Measurements from ENCODE around the gene SDHC. TPM values are rescaled to one million over a fixed set of nuclear protein-coding genes. Genes with fewer than 3 reads are reported as not detected.

The SDHC gene
- total RNA-seq (2014; rRNA removed; shearing (Covaris generic)): 16.1 and 67.9 TPM in 2 replicates
- polyA plus RNA-seq (2015; cell fraction: cytosol; rRNA removed): 316 and 400 TPM in 2 replicates
- polyA plus RNA-seq (2015; cell fraction: nucleus; rRNA removed): 152 and 202 TPM in 2 replicates

DNA sequence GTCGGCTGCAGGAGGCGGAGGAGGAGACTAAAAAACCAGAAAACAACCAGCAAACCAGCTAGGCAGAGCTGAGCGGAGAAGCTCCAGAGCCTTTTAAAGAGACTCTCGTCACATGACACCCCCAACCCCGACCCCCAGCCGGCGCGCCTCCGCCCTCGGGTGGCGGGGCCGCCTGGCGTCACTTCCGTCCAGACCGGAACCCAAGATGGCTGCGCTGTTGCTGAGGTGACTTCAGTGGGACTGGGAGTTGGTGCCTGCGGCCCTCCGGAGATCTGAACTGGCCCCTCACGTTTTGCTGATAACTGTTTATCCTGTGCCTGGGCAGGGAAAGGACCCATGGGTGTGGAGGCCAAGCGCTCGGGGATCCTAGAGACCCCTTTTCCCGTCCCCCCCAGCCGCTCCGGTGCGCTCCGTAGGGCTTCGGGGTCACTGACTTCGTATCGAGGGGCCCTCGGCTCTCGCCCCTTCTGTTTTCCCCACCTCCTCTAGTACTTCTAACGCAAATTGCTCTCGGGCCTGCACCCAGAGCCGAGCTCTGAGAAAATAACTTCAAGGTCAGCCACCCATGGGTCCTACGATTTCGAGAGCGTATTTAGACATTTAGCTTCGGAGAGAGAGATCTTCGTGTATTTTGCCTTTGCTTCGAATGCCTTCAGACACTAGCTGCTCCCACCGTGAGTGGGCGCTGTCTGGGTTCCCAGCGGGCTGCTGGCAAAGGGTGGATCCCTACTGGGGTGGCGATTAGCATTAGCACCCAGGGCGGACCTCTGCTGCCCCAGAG, at the start of gene SDHC:
Gene SDHC (plus strand): TSS at position 181 of the 781 bp plus-strand sequence. CDS start 25 bp downstream, at position 206.
- peak; percentile 80 for DNase-seq (ENCODE audit: low read depth)

- DNase-seq (ENCODE audit: low read depth): no peak
Measured at GRCh38 chr1:161265305-161265704, 48.9 kb upstream of the SDHC start.

DNA sequence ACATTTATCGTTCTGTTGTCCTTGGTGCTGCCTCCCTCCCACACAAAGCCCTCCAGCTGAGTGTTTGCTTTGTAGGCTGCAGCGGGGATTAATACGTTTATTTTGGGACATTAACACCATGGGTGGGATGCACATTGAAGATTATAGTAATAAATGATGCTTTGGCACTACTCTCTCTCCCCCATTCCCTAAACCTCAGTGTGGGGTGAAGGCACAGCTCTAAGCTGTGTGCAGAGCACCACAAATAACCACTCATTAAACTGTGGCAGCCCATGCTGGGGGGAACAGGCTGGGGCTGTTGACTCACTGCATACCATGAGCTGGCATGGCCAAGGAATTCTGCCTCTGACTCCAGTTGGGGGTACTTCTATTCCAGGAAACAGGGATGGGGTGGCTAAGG, 48.0 kb upstream of the SDHC start:
- DNase-seq (ENCODE audit: low read depth): peak; percentile 47

GRCh38 chr1:161266836-161267235, 47.3 kb upstream of the SDHC start:
- DNase-seq (ENCODE audit: low read depth): no peak

DNA sequence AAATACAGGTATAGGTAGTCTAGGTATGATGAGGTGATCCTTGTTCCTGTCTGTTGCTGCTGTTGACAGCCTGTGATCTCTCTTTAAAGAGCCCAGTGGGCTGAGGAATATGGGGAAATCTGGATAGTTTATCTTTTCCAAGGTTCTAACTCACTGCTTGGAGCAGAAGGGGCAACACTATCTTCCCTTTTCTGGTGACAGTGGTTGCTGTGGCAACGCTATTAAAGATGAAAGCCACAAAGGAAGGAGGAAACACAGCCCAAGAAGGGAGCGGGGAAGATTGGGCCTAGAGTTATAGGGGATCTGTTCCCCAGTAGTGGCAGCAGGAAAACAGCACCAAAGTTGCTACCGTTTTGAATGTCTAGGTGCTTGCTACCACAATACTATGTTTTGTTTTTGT, 46.9 kb upstream of the SDHC start:
- no peak for DNase-seq (ENCODE audit: low read depth)

GRCh38 chr1:161273402-161273801, 40.8 kb upstream of the SDHC start:
- no peak for DNase-seq (ENCODE audit: low read depth)

- no peak for DNase-seq (ENCODE audit: low read depth)
Measured at GRCh38 chr1:161274874-161275273, 39.3 kb upstream of the SDHC start.

DNA sequence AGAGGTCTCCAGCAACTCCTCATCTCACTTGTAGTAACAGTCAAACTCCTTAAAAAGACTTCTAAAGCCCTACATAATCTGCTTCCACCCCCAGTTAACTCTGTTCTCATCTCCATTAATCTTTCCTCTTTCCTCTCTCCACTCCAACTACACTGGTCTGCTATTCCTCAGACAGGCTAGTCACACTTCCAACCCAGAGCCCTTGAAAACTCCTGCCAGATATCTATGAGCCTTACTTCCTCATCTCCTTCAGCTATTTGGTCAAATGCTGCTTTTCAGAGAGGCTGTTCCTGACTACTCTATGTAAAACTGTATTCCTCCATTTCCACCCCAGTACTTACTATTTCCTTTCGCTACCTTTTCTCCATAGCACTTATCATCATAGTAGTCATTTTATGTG, 31.2 kb upstream of the SDHC start:
- DNase-seq (ENCODE audit: low read depth): no peak

DNA sequence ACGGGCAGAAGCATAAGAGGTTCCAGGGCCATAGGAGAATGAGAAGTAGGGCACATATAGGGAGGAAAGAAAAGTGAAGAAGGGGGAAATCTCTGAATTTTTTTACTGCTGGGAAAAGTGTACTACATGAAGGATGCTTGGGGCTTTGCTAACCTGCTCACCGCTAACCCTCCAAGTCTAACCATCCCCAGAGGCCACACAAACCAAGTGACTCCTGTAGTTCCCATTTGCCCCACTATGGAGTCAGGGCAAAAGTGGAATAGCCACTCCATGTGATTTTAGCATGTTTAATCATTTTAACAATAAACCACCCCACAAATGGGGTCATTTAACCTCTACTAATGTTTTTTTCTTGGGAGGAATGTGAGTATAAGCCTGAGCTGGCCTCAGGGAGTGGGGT, 29.1 kb upstream of the SDHC start:
- no peak for DNase-seq (ENCODE audit: low read depth)

DNA sequence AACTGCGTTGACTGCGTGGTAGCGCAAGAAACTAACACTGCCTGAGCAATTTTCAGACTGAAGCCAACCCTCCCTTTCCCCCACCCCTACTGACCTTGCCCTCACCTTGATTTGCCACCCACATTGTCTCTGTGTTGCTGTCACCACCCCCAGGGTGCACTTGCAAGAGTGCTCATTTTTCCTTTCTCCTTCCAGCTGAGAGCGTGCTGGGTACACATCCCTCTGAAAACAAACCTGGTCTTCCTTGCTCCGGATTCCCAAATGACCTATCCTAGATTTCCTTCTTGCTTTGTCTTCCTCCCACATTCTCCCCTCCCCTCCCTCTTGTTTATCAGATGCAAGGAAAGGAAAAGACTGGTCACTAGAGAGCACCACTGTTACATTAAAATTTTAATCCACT, 28.7 kb upstream of the SDHC start:
- DNase-seq (ENCODE audit: low read depth): no peak

- no peak for DNase-seq (ENCODE audit: low read depth)
Measured at GRCh38 chr1:161287482-161288054, 26.6 kb upstream of the SDHC start.

DNA sequence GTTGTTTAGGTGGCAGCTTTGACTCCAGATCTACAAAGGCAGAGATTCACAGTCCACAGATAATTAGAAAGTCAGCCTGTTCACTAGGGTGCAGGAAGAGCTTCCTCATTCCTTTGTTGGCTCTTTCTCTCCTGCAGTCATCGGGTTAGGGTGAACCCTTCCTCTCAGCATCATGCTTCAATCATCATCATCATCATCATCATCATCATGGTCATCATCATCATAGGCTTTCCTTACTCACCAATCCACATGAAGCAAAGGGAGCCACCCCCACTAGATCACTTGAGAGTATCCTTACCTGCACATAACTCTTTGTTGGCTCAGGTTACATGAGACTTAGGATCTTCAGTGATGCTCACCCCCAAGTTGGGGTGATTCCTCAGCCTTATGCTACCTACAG, 23.4 kb upstream of the SDHC start:
- no peak for DNase-seq (ENCODE audit: low read depth)

- DNase-seq (ENCODE audit: low read depth): no peak
Measured at GRCh38 chr1:161297415-161297814, 16.8 kb upstream of the SDHC start.

DNA sequence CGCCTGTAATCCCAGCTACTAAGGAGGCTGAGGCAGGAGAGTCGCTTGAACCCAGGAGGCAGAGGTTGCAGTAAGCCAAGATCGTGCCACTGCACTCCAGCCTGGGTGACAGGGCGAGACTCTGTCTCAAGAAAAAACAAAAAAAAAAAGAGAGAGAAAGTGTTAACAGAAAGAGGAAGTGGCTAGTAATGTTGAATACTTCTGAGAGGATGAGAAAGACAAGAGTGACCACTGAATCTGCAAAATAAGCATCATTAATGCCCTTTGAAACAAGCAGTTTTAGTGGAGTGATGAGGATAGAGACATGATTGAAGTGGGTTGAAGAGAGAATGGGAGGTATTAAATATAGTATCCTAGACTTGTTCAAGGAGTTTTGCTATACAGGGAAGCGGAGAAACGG, 16.1 kb upstream of the SDHC start:
- no peak for DNase-seq (ENCODE audit: low read depth)

GRCh38 chr1:161299347-161299746, 14.8 kb upstream of the SDHC start:
- DNase-seq (ENCODE audit: low read depth): no peak

GRCh38 chr1:161300478-161300877, 13.7 kb upstream of the SDHC start:
- no peak for DNase-seq (ENCODE audit: low read depth)

DNA sequence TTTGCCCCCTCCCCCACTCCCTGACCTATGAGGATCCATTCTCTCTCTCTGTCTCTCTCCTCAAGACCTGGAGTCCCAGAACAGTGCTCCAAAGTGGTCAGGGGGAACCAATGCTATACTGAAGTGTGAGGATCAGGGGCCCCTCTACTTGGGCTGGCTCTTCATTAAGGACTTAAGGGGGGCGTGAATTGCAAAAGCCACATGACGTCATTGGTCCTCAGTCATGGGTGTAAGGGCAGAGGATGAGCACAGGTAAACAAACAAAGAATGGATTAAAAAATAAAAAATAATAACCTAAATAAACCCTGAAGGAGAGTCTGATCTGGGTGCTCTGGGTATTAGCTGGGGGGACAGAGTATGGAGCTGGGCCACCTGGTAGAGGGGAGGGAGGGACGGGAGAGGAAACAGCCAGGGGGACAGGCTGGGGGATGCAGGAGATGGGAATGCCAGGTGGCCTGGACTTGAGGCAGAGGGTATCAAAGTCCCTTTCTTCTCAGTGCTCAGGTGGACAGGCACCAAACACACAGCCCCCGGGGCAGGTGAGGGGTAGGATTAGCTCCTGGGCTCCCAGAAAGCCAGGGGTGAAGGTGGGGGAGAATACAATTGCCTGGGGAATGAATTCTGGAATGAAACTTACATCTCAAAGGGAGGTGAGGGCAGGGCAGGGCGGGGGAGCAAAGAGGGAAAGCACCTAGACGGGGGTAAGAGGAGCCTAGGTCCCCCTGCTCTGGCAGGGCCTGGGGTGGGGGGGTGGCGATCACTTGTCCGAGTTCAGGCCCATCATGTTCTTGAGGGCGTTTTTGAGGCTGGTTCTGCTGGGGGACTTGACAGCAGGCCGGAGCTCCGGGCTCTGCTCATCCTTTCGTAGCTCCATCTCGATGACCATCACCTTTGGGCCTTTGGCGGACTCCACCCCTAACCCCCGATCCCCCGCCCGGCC, 9.0 kb upstream of the SDHC start:
- DNase-seq (ENCODE audit: low read depth): no peak

- DNase-seq (ENCODE audit: low read depth): no peak
Measured at GRCh38 chr1:161305867-161306519, 8.2 kb upstream of the SDHC start.

DNA sequence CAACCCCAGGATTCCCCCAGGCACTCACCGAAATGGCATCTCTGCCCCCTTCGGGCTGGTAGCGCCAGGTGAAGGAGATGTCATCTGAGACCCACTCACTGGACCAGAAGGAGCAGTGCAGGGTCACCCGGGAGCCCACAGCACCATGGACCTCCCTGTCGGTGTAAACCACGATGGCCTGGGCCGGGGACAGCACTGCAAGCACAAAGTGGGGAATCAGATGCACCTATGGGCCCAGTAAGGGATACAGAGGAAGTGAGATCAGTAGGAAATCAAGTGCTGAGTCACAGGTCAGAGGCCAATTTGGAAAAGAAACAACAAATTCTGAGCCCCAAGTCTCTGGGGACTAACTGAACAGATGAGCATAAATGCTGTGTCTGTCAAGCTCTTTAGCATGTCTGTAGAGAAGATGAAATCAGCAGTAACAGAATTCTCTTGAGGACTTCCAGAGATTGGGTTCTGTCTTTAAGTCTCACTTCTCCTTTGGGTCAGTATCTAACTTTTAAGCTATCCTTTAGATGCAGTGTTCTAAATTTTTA, 6.9 kb upstream of the SDHC start:
- peak; percentile 47 for DNase-seq (ENCODE audit: low read depth)

DNA sequence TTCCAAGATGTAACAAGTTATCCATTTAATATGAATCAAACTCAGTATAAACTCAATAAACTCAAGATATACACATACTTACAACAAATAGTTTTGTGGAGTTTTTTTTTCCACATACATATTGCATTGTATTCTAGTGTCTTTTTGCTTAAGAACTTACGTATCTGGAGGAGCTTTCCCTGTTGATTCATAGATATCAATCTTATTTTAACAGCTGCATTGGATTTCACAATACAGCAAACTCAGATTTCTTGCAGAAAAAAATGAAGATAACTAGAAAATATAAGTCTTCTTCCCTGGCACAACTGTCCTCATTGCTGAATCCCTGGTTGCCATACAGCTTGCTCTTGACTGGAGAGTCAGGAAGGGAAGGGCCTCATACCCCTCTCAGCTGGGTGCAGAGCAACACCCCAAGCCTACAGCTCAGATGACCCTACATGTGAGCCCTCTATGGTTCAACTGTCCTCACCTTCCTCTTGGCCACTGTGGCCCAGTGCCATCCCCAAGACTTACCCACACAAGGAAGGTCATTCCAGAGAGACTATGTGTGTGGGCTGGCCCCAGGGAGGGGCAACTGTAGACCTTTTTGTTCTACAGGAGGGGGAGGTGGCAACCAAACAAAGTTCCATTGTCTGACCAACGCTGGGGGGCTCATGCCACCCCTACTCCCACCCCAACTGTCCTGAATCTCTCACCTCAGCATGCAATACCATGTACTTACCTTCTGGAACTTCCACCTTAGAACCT, 6.1 kb upstream of the SDHC start:
- no peak for DNase-seq (ENCODE audit: low read depth)

Data from HT1080 (cell line).